Panc1 (cell line): ENCODE results near the gene PORCN. TPM values are rescaled to one million over a fixed set of nuclear protein-coding genes. Genes with fewer than 3 reads are reported as not detected.
A peak's percentile ranks its signal among the peaks of the same experiment; 100 is the strongest.

Source experiments
- ATAC-seq: fragments of 200-7000 bp; cut with Tn5 transposase; 2 replicates; pipeline ENCODE4 v1.9.1; 2020; ENCODE audit warnings: mild to moderate bottlenecking, moderate library complexity
- BruUV-seq: library from RNA; stranded (reverse); fragments of 400-500 nt; replicated peaks from 2 replicates; lab custom pipeline; 2021; lab: Mats Ljungman, UMichigan
- CTCF ChIA-PET: fragments of 300-600 bp; sonication (Branson Sonifier 250); formaldehyde crosslinking; loops from one replicate; lab custom pipeline; 2022; ENCODE audit warnings: antibody characterized with exemption; lab: Charles Lee
- POLR2A ChIA-PET: fragments of 300-600 bp; sonication (Branson Sonifier 250); formaldehyde crosslinking; loops from one replicate; lab custom pipeline; 2022; ENCODE audit warnings: antibody characterized with exemption; lab: Charles Lee
- DNase-seq: peaks from one replicate; pipeline ENCODE4 v3.0.0-alpha.2; 2010; ENCODE audit warnings: low read depth, low spot score
- H3K27ac ChIP-seq: 2 replicates; pipeline ENCODE4 v1.5.1; 2011; ENCODE audit warnings: mild to moderate bottlenecking, low read length, inconsistent platforms
- H3K27me3 ChIP-seq: fragments of 200-500 bp; sonication (Bioruptor generic); 2 replicates; pipeline ENCODE4 v1.6.0; 2014; ENCODE audit warnings: low read length, inconsistent platforms; ENCODE audit not compliant: control insufficient read depth, insufficient read depth
- H3K36me3 ChIP-seq: fragments of 200-500 bp; sonication (Bioruptor generic); 2 replicates; pipeline ENCODE4 v1.5.1; 2014; ENCODE audit warnings: inconsistent platforms, mild to moderate bottlenecking, low read length, moderate library complexity; ENCODE audit not compliant: control insufficient read depth, insufficient read depth
- H3K4me1 ChIP-seq: 2 replicates; pipeline ENCODE4 v1.5.1; 2011; ENCODE audit warnings: inconsistent platforms, mild to moderate bottlenecking, low read length, moderate library complexity; ENCODE audit not compliant: control insufficient read depth, insufficient read depth
- H3K4me3 ChIP-seq, 2 experiments: 2 replicates each; pipeline ENCODE4 v1.5.1; 2011 to 2012; ENCODE audit warnings: low read depth in 2 of 2, low read length in 2 of 2, mild to moderate bottlenecking in 2 of 2, inconsistent platforms in 1 of 2, moderate library complexity in 1 of 2
- H3K9me3 ChIP-seq: fragments of 200-500 bp; sonication (Bioruptor generic); 2 replicates; pipeline ENCODE4 v1.5.1; 2014; ENCODE audit warnings: low read depth, mild to moderate bottlenecking, inconsistent platforms, low read length, moderate library complexity; ENCODE audit not compliant: control insufficient read depth, insufficient read depth
- POLR2AphosphoS5 ChIP-seq: IDR thresholded peaks from 2 replicates; pipeline ENCODE4 v1.6.1; 2012; ENCODE audit warnings: mild to moderate bottlenecking, low read depth, low read length, moderate library complexity
- SIN3A ChIP-seq: IDR thresholded peaks from 2 replicates; pipeline ENCODE4 v1.6.1; 2012; ENCODE audit warnings: low read depth, mild to moderate bottlenecking, low read length, moderate library complexity, borderline replicate concordance; ENCODE audit not compliant: insufficient read depth
- TCF7L2 ChIP-seq: IDR thresholded peaks from 2 replicates; pipeline ENCODE4 v1.6.1; 2011; ENCODE audit warnings: mild to moderate bottlenecking, low read depth, low read length, inconsistent platforms
- in situ Hi-C: cut with HindIII; loops from 2 replicates; pipeline ENCODE4 v1.10.0; 2016; ENCODE audit warnings: low sequenced_read_pairs, low pct_unique_long_range_greater_than_20kb
- intact Hi-C: fragments of 100-400 bp; cut with micrococcal nuclease; formaldehyde crosslinking; loops from one replicate; pipeline ENCODE4 v1.10.0; 2022; ENCODE audit not compliant: unreplicated experiment
- total RNA-seq: library from RNA; stranded (reverse); gene quantifications from one replicate; pipeline ENCODE4 v1.2.1, GENCODE V29; 2021; ENCODE audit not compliant: unreplicated experiment
- TF ChIP-seq, protein P1 (sequence below), 2 experiments: IDR thresholded peaks; 2 replicates each; pipeline ENCODE4 v1.6.1; 2011 to 2012; ENCODE audit warnings: low read depth in 2 of 2, control low read depth in 1 of 2, low read length in 1 of 2, mild to moderate bottlenecking in 1 of 2, moderate library complexity in 1 of 2; ENCODE audit not compliant: insufficient read depth in 1 of 2
- TF ChIP-seq, protein P2 (sequence below): fragments of 450-650 bp; IDR thresholded peaks from 2 replicates; pipeline ENCODE4 v1.5.1; 2017; ENCODE audit warnings: mild to moderate bottlenecking

The PORCN gene
- total RNA-seq, 1 experiment from 2014 or later: 8.6 TPM

DNA sequence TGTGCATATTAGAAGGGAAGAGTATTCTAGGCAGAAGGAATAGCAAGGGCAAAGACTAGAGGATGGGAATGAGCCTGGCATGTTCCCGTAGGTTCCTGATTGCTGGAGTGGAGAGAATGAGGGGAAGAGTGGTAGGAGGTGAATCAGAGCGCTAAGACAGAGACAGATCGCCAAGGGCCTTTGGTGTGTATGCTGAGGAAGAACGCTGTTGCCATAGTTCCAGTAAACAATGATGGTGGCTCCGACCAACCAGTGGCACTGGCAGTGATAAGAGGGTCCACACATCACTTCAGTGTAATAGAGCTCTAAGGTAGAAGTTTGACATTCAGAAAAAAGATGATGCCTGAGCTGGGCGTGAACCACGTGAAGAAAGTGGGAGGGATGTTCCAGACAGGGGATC, 31.7 kb downstream of the PORCN start:
- in situ Hi-C loops: no loop called here
- ChIA-PET CTCF (no interaction called here), POLR2A (interaction anchor here (0.5 kb wide), 1 partner anchor 88 kb away, joined by 7 read pairs; no protein-coding TSS in a partner anchor)
- Histone ChIP-seq H3K27ac (peak overlapping the region; percentile 86), H3K9me3 (no peaks in the 10 kb centered on the region), H3K36me3 (no peaks in the 10 kb centered on the region; the same call in none of the 2 replicates), H3K4me1 (peaks cover 4% of the 10 kb centered on the region; the same call in 1 of the 2 replicates), H3K4me3 (peak overlapping the region; percentile 70 to 75), H3K27me3 (no peaks in the 10 kb centered on the region)
- intact Hi-C loops: no loop called here
- TF ChIP-seq, protein P1, sequence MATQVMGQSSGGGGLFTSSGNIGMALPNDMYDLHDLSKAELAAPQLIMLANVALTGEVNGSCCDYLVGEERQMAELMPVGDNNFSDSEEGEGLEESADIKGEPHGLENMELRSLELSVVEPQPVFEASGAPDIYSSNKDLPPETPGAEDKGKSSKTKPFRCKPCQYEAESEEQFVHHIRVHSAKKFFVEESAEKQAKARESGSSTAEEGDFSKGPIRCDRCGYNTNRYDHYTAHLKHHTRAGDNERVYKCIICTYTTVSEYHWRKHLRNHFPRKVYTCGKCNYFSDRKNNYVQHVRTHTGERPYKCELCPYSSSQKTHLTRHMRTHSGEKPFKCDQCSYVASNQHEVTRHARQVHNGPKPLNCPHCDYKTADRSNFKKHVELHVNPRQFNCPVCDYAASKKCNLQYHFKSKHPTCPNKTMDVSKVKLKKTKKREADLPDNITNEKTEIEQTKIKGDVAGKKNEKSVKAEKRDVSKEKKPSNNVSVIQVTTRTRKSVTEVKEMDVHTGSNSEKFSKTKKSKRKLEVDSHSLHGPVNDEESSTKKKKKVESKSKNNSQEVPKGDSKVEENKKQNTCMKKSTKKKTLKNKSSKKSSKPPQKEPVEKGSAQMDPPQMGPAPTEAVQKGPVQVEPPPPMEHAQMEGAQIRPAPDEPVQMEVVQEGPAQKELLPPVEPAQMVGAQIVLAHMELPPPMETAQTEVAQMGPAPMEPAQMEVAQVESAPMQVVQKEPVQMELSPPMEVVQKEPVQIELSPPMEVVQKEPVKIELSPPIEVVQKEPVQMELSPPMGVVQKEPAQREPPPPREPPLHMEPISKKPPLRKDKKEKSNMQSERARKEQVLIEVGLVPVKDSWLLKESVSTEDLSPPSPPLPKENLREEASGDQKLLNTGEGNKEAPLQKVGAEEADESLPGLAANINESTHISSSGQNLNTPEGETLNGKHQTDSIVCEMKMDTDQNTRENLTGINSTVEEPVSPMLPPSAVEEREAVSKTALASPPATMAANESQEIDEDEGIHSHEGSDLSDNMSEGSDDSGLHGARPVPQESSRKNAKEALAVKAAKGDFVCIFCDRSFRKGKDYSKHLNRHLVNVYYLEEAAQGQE (IDR thresholded peaks at IDR 0.05; ENCODE audit: insufficient read depth in 1 of 2, low read depth in 2 of 2, low read length in 1 of 2): no peak
- TF ChIP-seq TCF7L2: no peak
- TF ChIP-seq POLR2AphosphoS5: no peak
- TF ChIP-seq, protein P2, sequence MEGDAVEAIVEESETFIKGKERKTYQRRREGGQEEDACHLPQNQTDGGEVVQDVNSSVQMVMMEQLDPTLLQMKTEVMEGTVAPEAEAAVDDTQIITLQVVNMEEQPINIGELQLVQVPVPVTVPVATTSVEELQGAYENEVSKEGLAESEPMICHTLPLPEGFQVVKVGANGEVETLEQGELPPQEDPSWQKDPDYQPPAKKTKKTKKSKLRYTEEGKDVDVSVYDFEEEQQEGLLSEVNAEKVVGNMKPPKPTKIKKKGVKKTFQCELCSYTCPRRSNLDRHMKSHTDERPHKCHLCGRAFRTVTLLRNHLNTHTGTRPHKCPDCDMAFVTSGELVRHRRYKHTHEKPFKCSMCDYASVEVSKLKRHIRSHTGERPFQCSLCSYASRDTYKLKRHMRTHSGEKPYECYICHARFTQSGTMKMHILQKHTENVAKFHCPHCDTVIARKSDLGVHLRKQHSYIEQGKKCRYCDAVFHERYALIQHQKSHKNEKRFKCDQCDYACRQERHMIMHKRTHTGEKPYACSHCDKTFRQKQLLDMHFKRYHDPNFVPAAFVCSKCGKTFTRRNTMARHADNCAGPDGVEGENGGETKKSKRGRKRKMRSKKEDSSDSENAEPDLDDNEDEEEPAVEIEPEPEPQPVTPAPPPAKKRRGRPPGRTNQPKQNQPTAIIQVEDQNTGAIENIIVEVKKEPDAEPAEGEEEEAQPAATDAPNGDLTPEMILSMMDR: no peak
- no peak for TF ChIP-seq SIN3A
- DNase-seq (no peak), ATAC-seq (no peak)
- TSS peak; percentile 87 for BruUV-seq

DNA sequence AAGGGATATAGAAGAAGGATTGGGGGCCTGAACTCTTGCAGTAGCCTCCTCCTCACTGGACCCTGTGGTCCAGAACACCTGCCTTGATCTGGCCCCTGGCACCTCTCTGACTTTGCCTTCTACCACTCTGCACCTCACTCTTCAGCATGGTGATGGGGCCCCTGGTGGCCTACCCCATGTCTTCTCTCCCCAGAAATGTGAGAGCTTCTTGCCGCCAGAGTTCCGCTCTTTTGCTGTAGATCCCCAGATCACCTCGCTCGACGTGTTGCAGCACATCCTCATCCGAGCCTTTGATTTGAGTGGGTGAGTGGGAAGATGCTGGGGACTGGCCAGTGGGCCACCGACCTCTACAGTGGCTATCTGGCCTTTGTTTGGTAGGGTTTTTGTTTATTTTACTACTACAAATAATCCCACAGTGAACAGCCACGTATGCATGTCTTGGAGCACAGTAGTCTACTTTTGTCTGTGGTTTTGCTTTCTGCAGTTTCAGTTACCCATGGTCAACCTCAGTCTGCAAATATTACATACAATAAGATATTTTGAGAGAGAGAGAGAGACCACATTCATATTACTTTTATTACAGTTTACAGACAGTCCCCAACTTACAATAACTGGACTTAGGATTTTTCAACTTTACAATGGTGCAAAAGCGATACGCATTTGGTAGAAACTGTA, 32.5 kb downstream of the PORCN start:
- DNase-seq (no peak), ATAC-seq (no peak)
- Histone ChIP-seq H3K4me1 (peaks cover 4% of the 10 kb centered on the region; the same call in 1 of the 2 replicates), H3K27ac (no peak overlapping the region), H3K4me3 (no peak overlapping the region), H3K9me3 (no peaks in the 10 kb centered on the region), H3K36me3 (no peaks in the 10 kb centered on the region; the same call in none of the 2 replicates), H3K27me3 (no peaks in the 10 kb centered on the region)
- TF ChIP-seq SIN3A: no peak
- TF ChIP-seq POLR2AphosphoS5: no peak
- TF ChIP-seq, protein P2: no peak
- TF ChIP-seq TCF7L2: no peak
- TF ChIP-seq, protein P1 (IDR thresholded peaks at IDR 0.05; ENCODE audit: insufficient read depth in 1 of 2, low read depth in 2 of 2, low read length in 1 of 2): no peak
- no TSS peak for BruUV-seq
- intact Hi-C loops: no loop called here
- ChIA-PET POLR2A (no interaction called here), CTCF (no interaction called here)
- in situ Hi-C loops: no loop called here
